HepG2 (cell line): Measurements from ENCODE around the gene MUTYH. TPM values are rescaled to one million over a fixed set of nuclear protein-coding genes. Genes with fewer than 3 reads are reported as not detected.

Experiments used
- ATAC-seq: fragments of 200-7000 bp; cut with Tn5 transposase; 3 replicates; pipeline ENCODE4 v1.9.1; 2020; ENCODE audit warnings: mild to moderate bottlenecking, moderate library complexity
- BruUV-seq: library from RNA; stranded (reverse); fragments of 400-500 nt; replicated peaks from 2 replicates; lab custom pipeline; 2021; lab: Mats Ljungman, UMichigan
- CTCF ChIA-PET: fragments of 300-600 bp; formaldehyde crosslinking; extraction: SDS; loops from one replicate; lab custom pipeline; 2021; ENCODE audit warnings: low total read pairs, inconsistent platforms, low intra/inter-chr PET ratio; lab: Yijun Ruan, JAX
- POLR2A ChIA-PET: fragments of 350-600 bp; sonication (Branson Sonifier 250); formaldehyde crosslinking; loops from one replicate; lab custom pipeline; 2020; ENCODE audit warnings: antibody characterized with exemption, inconsistent platforms; lab: Yijun Ruan, JAX
- DNase-seq: peaks from one replicate; pipeline ENCODE4 v3.0.0-alpha.2; 2015; ENCODE audit warnings: low spot score
- FAIRE-seq: peaks from 3 replicates; lab custom pipeline; 2011; peaks lifted over from hg19 to GRCh38; lab: Jason Lieb, UNC
- H2AFZ ChIP-seq: one replicate; pipeline ENCODE4 v1.6.1; 2011; ENCODE audit warnings: low read length, inconsistent platforms
- H3K27ac ChIP-seq: fragments of 300-600 bp; 3 replicates; pipeline ENCODE4 v1.8.0; 2011; ENCODE audit warnings: mixed run types, mild to moderate bottlenecking, mixed read lengths, low read length, inconsistent platforms; ENCODE audit not compliant: insufficient read depth; ENCODE audit errors: extremely low read length
- H3K27me3 ChIP-seq, 2 experiments: fragments of 200-600 bp in 1 of 2; 2 replicates in 1 of 2; 3 replicates in 1 of 2; pipeline versions ENCODE4 v1.6.0 to v1.8.0; 2011; ENCODE audit warnings: low read length in 2 of 2, mild to moderate bottlenecking in 2 of 2, moderate library complexity in 2 of 2, inconsistent platforms in 1 of 2; ENCODE audit not compliant: insufficient read depth in 2 of 2, control insufficient read depth in 1 of 2
- H3K36me3 ChIP-seq, 2 experiments: fragments of 200-600 bp in 1 of 2; replicated peaks in 1 of 2; 2 replicates in 1 of 2; 3 replicates in 1 of 2; pipeline versions ENCODE4 v1.5.1 to v1.8.0; 2011; ENCODE audit warnings: low read length in 2 of 2, inconsistent platforms in 1 of 2; ENCODE audit not compliant: insufficient read depth in 2 of 2, control insufficient read depth in 1 of 2
- H3K4me1 ChIP-seq: 2 replicates; pipeline ENCODE4 v1.5.1; 2012; ENCODE audit warnings: low read length, inconsistent platforms; ENCODE audit not compliant: insufficient read depth
- H3K4me2 ChIP-seq: 2 replicates; pipeline ENCODE4 v1.6.0; 2011; ENCODE audit warnings: low read depth, low read length, inconsistent platforms
- H3K4me3 ChIP-seq, 3 experiments: fragments of 200-600 bp in 1 of 3; sonication (generic), shearing (Covaris generic) in 1 of 3; replicated peaks in 1 of 3; 2 replicates each; pipeline ENCODE4 v1.5.1; 2011 to 2016; ENCODE audit warnings: low read length in 3 of 3, inconsistent platforms in 2 of 3, low read depth in 2 of 3, mild to moderate bottlenecking in 2 of 3, control low read depth in 1 of 3, mixed read lengths in 1 of 3; ENCODE audit not compliant: insufficient read depth in 1 of 3
- H3K79me2 ChIP-seq: one replicate; pipeline ENCODE4 v1.6.1; 2011; ENCODE audit warnings: low read length, inconsistent platforms; ENCODE audit not compliant: insufficient read depth
- H3K9ac ChIP-seq: 2 replicates; pipeline ENCODE4 v1.6.0; 2011; ENCODE audit warnings: mild to moderate bottlenecking, low read depth, low read length, inconsistent platforms; ENCODE audit not compliant: insufficient read depth
- H3K9me3 ChIP-seq: 2 replicates; pipeline ENCODE4 v1.5.1; 2012; ENCODE audit warnings: mild to moderate bottlenecking, low read length
- H4K20me1 ChIP-seq: 2 replicates; pipeline ENCODE4 v1.6.0; 2011; ENCODE audit warnings: inconsistent platforms, mild to moderate bottlenecking, low read length, moderate library complexity; ENCODE audit not compliant: insufficient read depth
- ATF5 ChIP-seq: sonication (generic); formaldehyde crosslinking; IDR thresholded peaks from 2 replicates; pipeline ENCODE4 v1.4.0; 2020; ENCODE audit warnings: mild to moderate bottlenecking, low read depth, missing genetic modification reagents
- FOXA1 ChIP-seq, 2 experiments: fragments of 450-650 bp in 1 of 2; sonication (generic) in 1 of 2; formaldehyde crosslinking in 1 of 2; IDR thresholded peaks; 2 replicates each; pipeline versions ENCODE4 v1.4.0 to v1.6.1; 2016 to 2020; ENCODE audit warnings: missing genetic modification reagents in 1 of 2
- GATAD2A ChIP-seq: IDR thresholded peaks from 2 replicates; pipeline ENCODE4 v1.6.1; 2016
- RBM22 ChIP-seq: fragments of 200-400 bp; formaldehyde crosslinking; optimal IDR thresholded peaks from 2 replicates; pipeline ENCODE3; 2017; ENCODE audit warnings: mild to moderate bottlenecking, low read length, moderate library complexity
- ZNF280B ChIP-seq: sonication (generic); formaldehyde crosslinking; IDR thresholded peaks from 2 replicates; pipeline ENCODE4 v1.5.0; 2020; ENCODE audit warnings: missing genetic modification reagents, mild to moderate bottlenecking, borderline replicate concordance
- ZNF543 ChIP-seq: sonication (generic); formaldehyde crosslinking; IDR thresholded peaks from 2 replicates; pipeline ENCODE4 v1.4.0; 2020; ENCODE audit warnings: mild to moderate bottlenecking, missing genetic modification reagents
- ZNF737 ChIP-seq: sonication (generic); formaldehyde crosslinking; IDR thresholded peaks from 2 replicates; pipeline ENCODE4 v1.5.0; 2020; ENCODE audit warnings: missing genetic modification reagents, mild to moderate bottlenecking, borderline replicate concordance
- WGBS: methylation state at CpG from one replicate; pipeline ENCODE4 v1.1.6; 2017; ENCODE audit warnings: low lambda C conversion rate; 5-methylcytosine and 5-hydroxymethylcytosine counted together
- in situ Hi-C: cut with HindIII; loops from 2 replicates; pipeline ENCODE4 v1.10.0; 2017; ENCODE audit warnings: low pct_unique_long_range_greater_than_20kb; ENCODE audit not compliant: extremely low pct_ligation_motif_present
- intact Hi-C: fragments of 100-400 bp; cut with micrococcal nuclease; formaldehyde crosslinking; loops from one replicate; pipeline ENCODE4 v1.10.0; 2022; ENCODE audit not compliant: unreplicated experiment
- polyA plus RNA-seq, 8 experiments: library from polyadenylated mRNA; depleted of rRNA in 3 of 8; stranded (reverse) in 7 of 8; unstranded in 1 of 8; fragments of >200 nt; fragmentation: Illumina TruSeq in 4 of 8; extraction: Trizol in 4 of 8; gene quantifications; 2 replicates each; pipeline versions ENCODE4 v1.2.1 to v1.2.3, GENCODE V29; 2011 to 2016; ENCODE audit warnings: low read depth in 4 of 8, missing spikeins in 1 of 8, mixed read lengths in 1 of 8; ENCODE audit not compliant: insufficient read depth in 1 of 8
- total RNA-seq, 5 experiments: library from RNA; depleted of rRNA; stranded (reverse); fragments of >200 nt; fragmentation: Illumina TruSeq; extraction: Trizol; gene quantifications; 2 replicates each; pipeline ENCODE4 v1.2.3, GENCODE V29; 2016; ENCODE audit warnings: low read depth in 1 of 5

Gene MUTYH
- total and polyA plus RNA-seq, 2 of the 13 experiments (the other 11 are each of a cell fraction or from before 2014, with no cell fraction given) = 16.3 to 17.1 TPM

- no peak for DNase-seq
Observed at GRCh38 chr1:45383191-45383590, 43.0 kb upstream of the MUTYH start.

More at GRCh38 chr1:45383191-45383590, 43.0 kb upstream of the MUTYH start:
- no peaks in the 10 kb centered on the region for H3K27me3 ChIP-seq
- in situ Hi-C loops = no loop called here
- no peak overlapping the region for H3K4me2 ChIP-seq
- intact Hi-C loops = loop anchor here (10.0 kb wide), 1 partner anchor 62 kb away; no protein-coding TSS in a partner anchor
- CTCF ChIA-PET = no interaction called here
- no peaks in the 10 kb centered on the region for H3K36me3 ChIP-seq
- peaks cover 9% of the 10 kb centered on the region; the same call in 1 of the 2 replicates for H3K4me1 ChIP-seq
- H3K9ac ChIP-seq = no peak overlapping the region
- H3K9me3 ChIP-seq = no peaks in the 10 kb centered on the region
- TF ChIP-seq ZNF737 (CRISPR knock-in tag) = no peak
- TF ChIP-seq GATAD2A (CRISPR knock-in tag) = no peak
- no peak for TF ChIP-seq RBM22
- TF ChIP-seq ZNF543 = no peak
- TF ChIP-seq ATF5 (CRISPR knock-in tag) = no peak
- TF ChIP-seq ZNF280B (CRISPR knock-in tag) = no peak
- TF ChIP-seq FOXA1 (IDR thresholded peaks at IDR 0.05) = no peak
- TF ChIP-seq FOXA1 (CRISPR knock-in tag; IDR thresholded peaks at IDR 0.05) = no peak
- FAIRE-seq (no peak), ATAC-seq (no peak)
- H3K4me3 ChIP-seq = no peak overlapping the region
- no peak overlapping the region for H2AFZ ChIP-seq
- 94% methylated on average over 1 of the region's 1 CpG for WGBS
- POLR2A ChIA-PET = no interaction called here
- H3K79me2 ChIP-seq = no peaks in the 10 kb centered on the region
- no peak overlapping the region for H3K27ac ChIP-seq
- H4K20me1 ChIP-seq = no peaks in the 10 kb centered on the region
- BruUV-seq = no TSS peak
